Posterior vena cava (tissue), 2 donors: Measurements from ENCODE around the gene ARHGEF26. TPM values are rescaled to one million over a fixed set of nuclear protein-coding genes. Genes with fewer than 3 reads are reported as not detected.

Source experiments
- DNase-seq: peaks from one replicate; pipeline ENCODE4 v3.0.0-alpha.2; 2020; ENCODE audit warnings: low spot score
- intact Hi-C, 2 donors: fragments of 100-400 bp; cut with DNase I; formaldehyde crosslinking; loops; one replicate each; pipeline versions ENCODE4 v1.14.1 to v1.14.2; 2022 to 2023
- total RNA-seq, 2 donors: library from RNA; stranded (reverse); fragmentation: NEBNext Ultra II Directional; extraction: Animal tissue kit (Norgen Biotek cat#: 25700); gene quantifications; one replicate each; pipeline ENCODE4 v1.2.1, GENCODE V29; 2021
- donor health status: DM: yes; HTN: yes; CAD: no.
- donor health status: DM: yes; HTN: yes; CAD: no.

The ARHGEF26 gene
- total RNA-seq, 2 donors from 2014 or later = 14.4 to 24.9 TPM

GRCh38 chr3:154143873-154144272 is 22.7 kb downstream of the ARHGEF26 start:
- intact Hi-C loops = no loop called here
- no peak for DNase-seq

- intact Hi-C loops = no loop called here
- no peak for DNase-seq
Measured at GRCh38 chr3:154144825-154145465, 23.8 kb downstream of the ARHGEF26 start.

GRCh38 chr3:154148541-154148940 is 27.4 kb downstream of the ARHGEF26 start:
- DNase-seq = no peak
- intact Hi-C loops = no loop called here

GRCh38 chr3:154149286-154149685 is 28.1 kb downstream of the ARHGEF26 start:
- DNase-seq = no peak
- intact Hi-C loops = no loop called here

- intact Hi-C loops = no loop called here
- DNase-seq = no peak
Measured at GRCh38 chr3:154151969-154152368, 30.8 kb downstream of the ARHGEF26 start.

- DNase-seq = no peak
- intact Hi-C loops = no loop called here
Measured at GRCh38 chr3:154152741-154153140, 31.6 kb downstream of the ARHGEF26 start.

GRCh38 chr3:154156530-154156929 is 35.3 kb downstream of the ARHGEF26 start:
- DNase-seq = no peak
- intact Hi-C loops = no loop called here

- intact Hi-C loops = no loop called here
- DNase-seq = no peak
Measured at GRCh38 chr3:154161806-154162205, 40.6 kb downstream of the ARHGEF26 start.

- intact Hi-C loops = no loop called here
- no peak for DNase-seq
Measured at GRCh38 chr3:154164387-154164786, 43.2 kb downstream of the ARHGEF26 start.

- DNase-seq = no peak
- intact Hi-C loops = no loop called here
Measured at GRCh38 chr3:154168998-154169795, 48.0 kb downstream of the ARHGEF26 start.

GRCh38 chr3:154169796-154170110 is 48.6 kb downstream of the ARHGEF26 start:
- intact Hi-C loops = no loop called here
- no peak for DNase-seq

GRCh38 chr3:154170300-154170699 is 49.1 kb downstream of the ARHGEF26 start:
- no peak for DNase-seq
- intact Hi-C loops = no loop called here

- intact Hi-C loops = no loop called here
- DNase-seq = no peak
Measured at GRCh38 chr3:154175041-154175440, 53.9 kb downstream of the ARHGEF26 start.

GRCh38 chr3:154176036-154176435 is 54.8 kb downstream of the ARHGEF26 start:
- DNase-seq = no peak
- intact Hi-C loops = no loop called here

GRCh38 chr3:154177406-154177805 is 56.2 kb downstream of the ARHGEF26 start:
- no peak for DNase-seq
- intact Hi-C loops = no loop called here

GRCh38 chr3:154178172-154178571 is 57.0 kb downstream of the ARHGEF26 start:
- intact Hi-C loops = no loop called here

GRCh38 chr3:154180836-154181691 is 59.9 kb downstream of the ARHGEF26 start:
- DNase-seq = no peak
- intact Hi-C loops = no loop called here

More at GRCh38 chr3:154178172-154178571, 57.0 kb downstream of the ARHGEF26 start:
- DNase-seq = no peak

- no peak for DNase-seq
- intact Hi-C loops = no loop called here
Measured at GRCh38 chr3:154182322-154182922, 61.2 kb downstream of the ARHGEF26 start.

GRCh38 chr3:154182975-154183374 is 61.8 kb downstream of the ARHGEF26 start:
- no peak for DNase-seq
- intact Hi-C loops = no loop called here

GRCh38 chr3:154184582-154184981 is 63.4 kb downstream of the ARHGEF26 start:
- intact Hi-C loops = no loop called here
- no peak for DNase-seq
